Left ventricle myocardium inferior (tissue), 1 donor: Measurements from ENCODE around the gene CBLN2. TPM values are rescaled to one million over a fixed set of nuclear protein-coding genes. Genes with fewer than 3 reads are reported as not detected.

Experiments used
- DNase-seq: peaks from one replicate; pipeline ENCODE4 v3.0.0-alpha.2; 2020
- H3K27ac ChIP-seq: fragments of 200-600 bp; replicated peaks from 2 replicates; pipeline ENCODE4 v1.8.0; 2021
- H3K27me3 ChIP-seq: fragments of 200-600 bp; 2 replicates; pipeline ENCODE4 v1.8.0; 2021; ENCODE audit warnings: low read depth
- H3K36me3 ChIP-seq: fragments of 200-600 bp; 2 replicates; pipeline ENCODE4 v1.8.0; 2021
- H3K4me1 ChIP-seq: fragments of 200-600 bp; 2 replicates; pipeline ENCODE4 v1.8.0; 2021
- H3K4me3 ChIP-seq: fragments of 200-600 bp; 2 replicates; pipeline ENCODE4 v1.8.0; 2021; ENCODE audit warnings: mild to moderate bottlenecking, moderate library complexity
- H3K9me3 ChIP-seq: fragments of 200-600 bp; replicated peaks from 2 replicates; pipeline ENCODE4 v1.8.0; 2021
- CTCF ChIP-seq: fragments of 200-600 bp; IDR thresholded peaks from 2 replicates; pipeline ENCODE4 v1.8.0; 2021; ENCODE audit warnings: antibody characterized with exemption, mild to moderate bottlenecking, borderline replicate concordance
- intact Hi-C: fragments of 100-400 bp; cut with micrococcal nuclease; formaldehyde crosslinking; loops from one replicate; pipeline ENCODE4 v1.11.0; 2022
- long read RNA-seq: library from polyadenylated mRNA; unstranded; transcript quantifications from one replicate; pipeline ENCODE4 v2.0.0, GENCODE V29; 2021
- total RNA-seq: library from RNA; stranded (reverse); fragmentation: NEBNext Ultra II Directional; extraction: Animal tissue kit (Norgen Biotek cat#: 25700); gene quantifications from one replicate; pipeline ENCODE4 v1.2.1, GENCODE V29; 2021
- donor health status: DM: no; HTN: yes; CAD: no; lungs with severe emphysema.

CBLN2 gene
- not detected for total RNA-seq
- long read RNA-seq, result 0 reads

DNA sequence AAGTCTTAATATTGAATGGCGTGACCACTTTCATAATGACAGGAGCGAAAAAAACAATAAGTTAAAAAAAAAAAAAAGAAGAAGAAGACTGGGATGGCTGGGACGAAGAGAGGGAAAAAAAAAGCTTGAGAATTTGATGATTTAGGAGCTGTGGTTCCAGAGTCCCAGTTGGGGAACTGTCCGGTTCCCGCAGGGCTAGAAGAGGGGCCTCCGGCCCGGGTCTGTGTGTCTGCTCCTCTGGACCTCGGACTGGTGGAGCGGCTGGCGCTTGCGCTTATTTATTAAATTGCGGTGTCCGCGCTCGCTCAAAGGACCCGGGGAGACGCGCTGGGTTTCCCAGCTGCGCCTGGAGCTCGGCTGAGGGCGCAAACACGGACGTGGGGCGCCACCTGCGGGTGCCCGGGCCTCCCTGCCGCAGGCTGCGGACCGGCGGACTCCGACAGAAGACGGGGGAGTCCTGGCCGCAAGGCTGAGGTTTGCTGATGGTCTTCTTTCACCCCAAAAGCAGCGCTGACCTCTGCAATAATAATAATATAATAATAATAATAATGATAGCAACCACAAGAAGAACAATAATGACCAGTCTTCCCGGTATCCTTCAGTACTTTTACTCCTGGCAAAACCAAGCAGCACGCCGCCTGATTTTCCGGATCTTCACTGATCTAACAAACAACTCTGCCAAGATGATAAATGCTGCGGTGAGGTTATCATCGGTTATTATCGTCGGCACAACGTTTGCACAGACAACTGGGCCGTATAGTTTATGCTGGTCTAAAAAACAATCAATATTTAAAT lies at the start of gene CBLN2:
TSS of gene CBLN2 (minus strand) at position 251 of the 795 bp plus-strand sequence. CDS start 2,182 bp downstream, outside the sequence.
- H3K27ac ChIP-seq, result no peak within 1 kb of the TSS
- no peaks in the 10 kb centered on the region for H3K9me3 ChIP-seq
- peaks cover 21% of the 10 kb centered on the region for H3K4me1 ChIP-seq
- no peak for DNase-seq
- peak; percentile 57 for TF ChIP-seq CTCF
- intact Hi-C loops, result no loop called here
- H3K4me3 ChIP-seq, result peak within 1 kb of the TSS; percentile 48
- peaks cover 79% of the 10 kb centered on the region for H3K27me3 ChIP-seq
- no peaks in the 10 kb centered on the region for H3K36me3 ChIP-seq

DNA sequence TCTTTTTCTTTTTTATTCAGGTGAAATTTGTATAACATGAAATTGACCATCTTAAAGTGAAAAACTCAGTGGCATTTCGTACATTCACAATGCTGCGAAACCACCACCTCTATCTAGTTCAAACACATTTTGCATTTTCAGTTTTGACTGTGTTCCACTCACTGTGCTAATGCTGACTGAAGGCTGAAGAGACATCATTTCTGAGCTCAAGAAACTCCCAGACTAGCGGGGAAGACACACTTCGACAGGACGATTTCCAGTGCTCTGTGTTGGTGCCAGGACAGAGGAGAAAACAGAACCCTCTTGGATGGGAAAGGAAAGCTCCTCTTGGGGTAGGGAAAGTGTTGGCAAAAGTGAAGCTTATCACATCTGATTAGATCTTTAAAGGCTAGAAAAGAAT lies 44.2 kb upstream of the CBLN2 start:
- Histone ChIP-seq H3K36me3 (no peaks in the 10 kb centered on the region), H3K27ac (no peak overlapping the region), H3K4me3 (no peak overlapping the region), H3K27me3 (no peaks in the 10 kb centered on the region), H3K4me1 (no peaks in the 10 kb centered on the region), H3K9me3 (peaks cover 2% of the 10 kb centered on the region)
- intact Hi-C loops, result no loop called here
- TF ChIP-seq CTCF, result no peak
- no peak for DNase-seq

DNA sequence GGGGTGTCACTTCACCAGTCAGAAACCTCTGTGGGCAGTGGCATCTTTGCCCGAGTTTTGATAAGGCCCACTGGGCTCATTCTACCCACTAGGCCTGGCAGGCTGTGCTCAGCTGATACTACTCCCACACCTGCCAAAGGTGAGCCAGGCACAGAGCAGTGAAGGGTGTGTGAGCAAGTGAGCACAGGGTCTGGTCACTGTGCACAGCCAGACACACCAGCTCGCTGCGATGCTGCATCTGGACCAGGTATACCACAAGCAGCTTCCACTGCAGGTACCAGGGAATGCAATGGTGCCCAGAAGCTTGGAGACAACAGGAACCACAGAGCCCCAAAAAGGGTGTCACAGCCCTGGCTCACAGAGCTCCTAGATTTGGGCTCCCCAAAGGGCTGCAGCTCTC lies 40.6 kb upstream of the CBLN2 start:
- H3K4me1 ChIP-seq, result no peaks in the 10 kb centered on the region
- H3K36me3 ChIP-seq, result no peaks in the 10 kb centered on the region
- no peak for TF ChIP-seq CTCF
- no peaks in the 10 kb centered on the region for H3K9me3 ChIP-seq
- no peak for DNase-seq
- intact Hi-C loops, result no loop called here
- no peak overlapping the region for H3K27ac ChIP-seq
- H3K4me3 ChIP-seq, result no peak overlapping the region
- no peaks in the 10 kb centered on the region for H3K27me3 ChIP-seq

DNA sequence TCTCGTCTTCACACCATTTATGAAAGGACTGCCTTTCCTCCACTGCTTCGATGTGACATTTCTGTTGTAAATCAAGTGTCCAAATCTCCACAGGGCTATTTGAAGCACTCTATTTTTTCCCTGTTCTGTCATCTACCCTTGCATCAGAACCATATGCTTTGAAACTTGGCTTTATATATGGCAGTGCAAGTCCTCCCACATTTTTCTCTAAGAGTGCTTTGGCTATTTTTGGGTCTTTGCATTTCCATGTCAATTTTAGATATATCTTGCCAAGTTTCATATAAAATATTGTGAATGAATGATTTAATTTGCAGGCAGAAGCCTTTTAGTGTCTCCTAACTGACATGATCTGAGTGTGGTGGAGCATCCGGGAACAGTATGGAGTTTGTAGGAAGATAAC lies 37.8 kb upstream of the CBLN2 start:
- Histone ChIP-seq H3K27me3 (no peaks in the 10 kb centered on the region), H3K27ac (no peak overlapping the region), H3K4me3 (no peak overlapping the region), H3K4me1 (no peaks in the 10 kb centered on the region), H3K36me3 (no peaks in the 10 kb centered on the region), H3K9me3 (no peaks in the 10 kb centered on the region)
- intact Hi-C loops, result no loop called here
- no peak for DNase-seq
- no peak for TF ChIP-seq CTCF

DNA sequence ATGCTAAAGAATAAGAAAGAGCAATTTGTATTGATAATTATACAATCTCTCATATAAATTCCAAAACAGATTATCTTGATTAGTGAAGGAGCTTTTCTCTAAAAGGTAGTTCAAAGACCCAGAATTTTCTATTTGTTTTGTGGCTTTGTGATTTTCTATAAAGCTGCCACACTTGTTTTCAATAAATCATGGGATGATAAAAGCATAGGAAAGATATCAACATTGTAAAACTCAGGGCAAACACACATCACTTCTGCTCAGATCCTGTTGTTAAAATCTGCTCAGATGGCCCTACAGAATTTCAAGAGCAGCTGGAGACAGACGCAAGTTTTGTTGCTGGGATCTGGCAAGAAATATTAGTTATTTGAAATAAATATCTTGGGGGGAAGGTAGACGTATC lies 28.8 kb upstream of the CBLN2 start:
- no peak overlapping the region for H3K27ac ChIP-seq
- TF ChIP-seq CTCF, result no peak

More for the DNA sequence above, 28.8 kb upstream of the CBLN2 start:
- Histone ChIP-seq H3K9me3 (no peaks in the 10 kb centered on the region), H3K4me1 (no peaks in the 10 kb centered on the region), H3K4me3 (no peak overlapping the region), H3K36me3 (no peaks in the 10 kb centered on the region), H3K27me3 (no peaks in the 10 kb centered on the region)
- no peak for DNase-seq
- intact Hi-C loops, result no loop called here
